IMR-90 (cell line): ENCODE results near the gene AKIRIN1. TPM values are rescaled to one million over a fixed set of nuclear protein-coding genes. Genes with fewer than 3 reads are reported as not detected.
A peak's percentile ranks its signal among the peaks of the same experiment; 100 is the strongest.

Experiments
- ATAC-seq: fragments of 200-7000 bp; cut with Tn5 transposase; 2 replicates; pipeline ENCODE4 v1.9.1; 2020; ENCODE audit warnings: low read depth, mild to moderate bottlenecking, moderate library complexity
- BruUV-seq: library from RNA; stranded (reverse); fragments of 400-500 nt; replicated peaks from 2 replicates; lab custom pipeline; 2021; lab: Mats Ljungman, UMichigan
- CTCF ChIA-PET: fragments of 300-600 bp; formaldehyde crosslinking; extraction: SDS; loops from one replicate; lab custom pipeline; 2021; ENCODE audit warnings: antibody characterized with exemption; lab: Yijun Ruan, JAX
- POLR2A ChIA-PET: fragments of 300-600 bp; sonication (Branson Sonifier 250); formaldehyde crosslinking; loops from one replicate; lab custom pipeline; 2022; ENCODE audit warnings: antibody characterized with exemption; ENCODE audit not compliant: unreplicated experiment; lab: Charles Lee
- DNase-seq: peaks from one replicate; pipeline ENCODE4 v3.0.0; 2013
- H2AFZ ChIP-seq: replicated peaks from 2 replicates; pipeline ENCODE3; 2013; ENCODE audit warnings: low read length, mild to moderate bottlenecking; ENCODE audit not compliant: poor library complexity
- H2AK5ac ChIP-seq: 2 replicates; pipeline ENCODE4 v1.6.1; 2013; ENCODE audit warnings: low read depth, low read length, inconsistent platforms
- H2AK9ac ChIP-seq: replicated peaks from 2 replicates; pipeline ENCODE3; 2013; ENCODE audit warnings: mild to moderate bottlenecking, low read depth, low read length, moderate library complexity; ENCODE audit not compliant: poor library complexity
- H2BK120ac ChIP-seq: 2 replicates; pipeline ENCODE4 v1.6.1; 2013; ENCODE audit warnings: low read depth, low read length, inconsistent platforms
- H2BK15ac ChIP-seq: 3 replicates; pipeline ENCODE4 v1.6.1; 2013; ENCODE audit warnings: low read depth, low read length, inconsistent platforms
- H2BK20ac ChIP-seq: 2 replicates; pipeline ENCODE4 v1.6.1; 2013; ENCODE audit warnings: low read depth, mild to moderate bottlenecking, inconsistent platforms, low read length, moderate library complexity
- H2BK5ac ChIP-seq: 2 replicates; pipeline ENCODE4 v1.6.1; 2013; ENCODE audit warnings: mild to moderate bottlenecking, low read depth, low read length, inconsistent platforms; ENCODE audit not compliant: poor library complexity, severe bottlenecking
- H3K14ac ChIP-seq: replicated peaks from 2 replicates; pipeline ENCODE4 v1.6.1; 2013; ENCODE audit warnings: low read depth, low read length, inconsistent platforms
- H3K18ac ChIP-seq: 2 replicates; pipeline ENCODE4 v1.6.1; 2013; ENCODE audit warnings: low read depth, low read length, control low read depth
- H3K23ac ChIP-seq: 2 replicates; pipeline ENCODE4 v1.6.1; 2013; ENCODE audit warnings: low read depth, low read length, inconsistent platforms
- H3K27ac ChIP-seq: 2 replicates; pipeline ENCODE4 v1.5.1; 2013; ENCODE audit warnings: mild to moderate bottlenecking, control low read depth, low read length; ENCODE audit not compliant: insufficient read depth
- H3K27me3 ChIP-seq: 2 replicates; pipeline ENCODE4 v1.6.1; 2013; ENCODE audit warnings: low read length; ENCODE audit not compliant: control insufficient read depth, insufficient read depth
- H3K36me3 ChIP-seq: 2 replicates; pipeline ENCODE4 v1.6.1; 2013; ENCODE audit warnings: low read length, mixed read lengths; ENCODE audit not compliant: control insufficient read depth, insufficient read depth
- H3K4ac ChIP-seq: 2 replicates; pipeline ENCODE4 v1.6.1; 2013; ENCODE audit warnings: low read depth, low read length, inconsistent platforms
- H3K4me1 ChIP-seq: 2 replicates; pipeline ENCODE4 v1.6.1; 2013; ENCODE audit warnings: low read length, mixed read lengths; ENCODE audit not compliant: control insufficient read depth, insufficient read depth
- H3K4me2 ChIP-seq: 2 replicates; pipeline ENCODE4 v1.6.1; 2013; ENCODE audit warnings: low read depth, mild to moderate bottlenecking, control low read depth, low read length, moderate library complexity
- H3K4me3 ChIP-seq: 2 replicates; pipeline ENCODE4 v1.5.1; 2013; ENCODE audit warnings: low read depth, mild to moderate bottlenecking, control low read depth, low read length, moderate library complexity; ENCODE audit not compliant: insufficient read depth
- H3K56ac ChIP-seq: 2 replicates; pipeline ENCODE4 v1.6.1; 2013; ENCODE audit warnings: low read length, inconsistent platforms; ENCODE audit not compliant: insufficient read depth; ENCODE audit errors: extremely low read depth
- H3K79me1 ChIP-seq, 2 experiments: 2 replicates each; pipeline ENCODE4 v1.6.1; 2013; ENCODE audit warnings: low read length in 2 of 2, inconsistent platforms in 1 of 2, low read depth in 1 of 2
- H3K9ac ChIP-seq: 2 replicates; pipeline ENCODE4 v1.6.1; 2013; ENCODE audit warnings: low read depth, low read length, control low read depth
- H3K9me1 ChIP-seq: 2 replicates; pipeline ENCODE4 v1.6.1; 2013; ENCODE audit warnings: low read length, inconsistent platforms; ENCODE audit not compliant: insufficient read depth
- H3K9me3 ChIP-seq: 2 replicates; pipeline ENCODE4 v1.6.1; 2013; ENCODE audit warnings: low read length; ENCODE audit not compliant: control insufficient read depth, insufficient read depth
- H4K20me1 ChIP-seq: 2 replicates; pipeline ENCODE4 v1.6.1; 2013; ENCODE audit warnings: low read length, inconsistent platforms; ENCODE audit not compliant: insufficient read depth
- H4K5ac ChIP-seq: 2 replicates; pipeline ENCODE4 v1.6.1; 2013; ENCODE audit warnings: mild to moderate bottlenecking, low read depth, low read length, control low read depth
- H4K8ac ChIP-seq, 2 experiments: 2 replicates each; pipeline ENCODE4 v1.6.1; 2013; ENCODE audit warnings: low read depth in 2 of 2, low read length in 2 of 2, control low read depth in 1 of 2, inconsistent platforms in 1 of 2
- H4K91ac ChIP-seq: 2 replicates; pipeline ENCODE4 v1.6.1; 2013; ENCODE audit warnings: low read depth, low read length, inconsistent platforms; ENCODE audit not compliant: insufficient read depth
- CEBPB ChIP-seq: IDR thresholded peaks from 2 replicates; pipeline ENCODE4 v1.6.1; 2012; ENCODE audit warnings: low read depth, low read length, improper control_type of control experiment
- MAFK ChIP-seq: IDR thresholded peaks from 2 replicates; pipeline ENCODE4 v1.6.1; 2012; ENCODE audit warnings: low read depth, low read length, improper control_type of control experiment
- RAD21 ChIP-seq: IDR thresholded peaks from 2 replicates; pipeline ENCODE4 v1.6.1; 2012; ENCODE audit warnings: low read length, improper control_type of control experiment
- WGBS, 2 experiments: methylation state at CpG; one replicate each; pipeline versions ENCODE4 v1.1.5 to v1.1.7; 2013; ENCODE audit warnings: missing lambda C conversion rate in 2 of 2; ENCODE audit not compliant: insufficient read length in 1 of 2; ENCODE audit errors: extremely low coverage in 2 of 2; 5-methylcytosine and 5-hydroxymethylcytosine counted together
- dilution Hi-C: fragments of 300-500 bp; cut with HindIII; formaldehyde crosslinking; loops from one replicate; pipeline ENCODE4 v1.14.3; 2018; ENCODE audit warnings: low sequenced_read_pairs; ENCODE audit not compliant: unreplicated experiment
- in situ Hi-C: fragments of 300-500 bp; cut with MboI; formaldehyde crosslinking; loops from 3 replicates; pipeline ENCODE4 v1.14.3; 2019; ENCODE audit warnings: low sequenced_read_pairs, inconsistent platforms, mixed read lengths
- intact Hi-C: fragments of 100-400 bp; cut with micrococcal nuclease; formaldehyde crosslinking; loops from 2 replicates; pipeline ENCODE4 v1.10.0; 2022
- polyA plus RNA-seq, 3 experiments: library from polyadenylated mRNA; depleted of rRNA; stranded (reverse); fragments of >200 nt; gene quantifications; 2 replicates each; pipeline ENCODE4 v1.2.3, GENCODE V29; 2012; ENCODE audit warnings: low replicate concordance in 1 of 3
- total RNA-seq: library from RNA; depleted of rRNA; stranded (reverse); fragments of >200 nt; gene quantifications from 2 replicates; pipeline ENCODE4 v1.2.3, GENCODE V29; 2012
- TF ChIP-seq, protein P1 (sequence below): fragments of 150-350 bp; IDR thresholded peaks from 2 replicates; pipeline ENCODE4 v1.6.1; 2016; ENCODE audit warnings: low read depth, mild to moderate bottlenecking, low read length, moderate library complexity, borderline replicate concordance

AKIRIN1 gene
- total and polyA plus RNA-seq, 2 of the 4 experiments (the other 2 are of a cell fraction) = 42.5 to 44.2 TPM

DNA sequence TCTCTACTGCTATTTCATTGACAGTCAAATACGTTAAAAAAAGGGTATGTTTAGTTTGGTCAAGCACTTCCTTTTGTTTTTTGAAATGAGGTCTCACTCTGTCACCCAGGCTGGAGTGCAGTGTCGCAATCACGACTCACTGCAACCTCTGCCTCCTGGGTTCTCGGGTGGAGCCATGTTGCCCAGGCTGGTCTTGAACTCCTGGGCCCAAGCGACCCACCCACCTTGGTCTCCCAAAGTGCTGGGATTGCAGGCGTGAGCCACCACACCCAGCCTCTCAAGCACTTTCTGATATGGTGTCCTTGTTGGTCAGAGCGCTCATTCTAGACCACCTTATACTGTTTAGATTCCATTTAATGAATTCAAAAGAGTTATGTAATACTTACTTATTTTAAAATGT is 28.5 kb upstream of the AKIRIN1 start:
- H3K27ac ChIP-seq = no peak overlapping the region
- H2BK5ac ChIP-seq = peak overlapping the region; percentile 69
- H3K79me1 ChIP-seq = no peaks in the 10 kb centered on the region
- H3K9me1 ChIP-seq = 0 out of 2 replicates have a peak, but pooled peaks cover 3% of the 10 kb centered on the region
- 0 out of 2 replicates have a peak overlapping the region, but pooled peaks have one; percentile 52 for H3K14ac ChIP-seq
- TF ChIP-seq, protein P1, sequence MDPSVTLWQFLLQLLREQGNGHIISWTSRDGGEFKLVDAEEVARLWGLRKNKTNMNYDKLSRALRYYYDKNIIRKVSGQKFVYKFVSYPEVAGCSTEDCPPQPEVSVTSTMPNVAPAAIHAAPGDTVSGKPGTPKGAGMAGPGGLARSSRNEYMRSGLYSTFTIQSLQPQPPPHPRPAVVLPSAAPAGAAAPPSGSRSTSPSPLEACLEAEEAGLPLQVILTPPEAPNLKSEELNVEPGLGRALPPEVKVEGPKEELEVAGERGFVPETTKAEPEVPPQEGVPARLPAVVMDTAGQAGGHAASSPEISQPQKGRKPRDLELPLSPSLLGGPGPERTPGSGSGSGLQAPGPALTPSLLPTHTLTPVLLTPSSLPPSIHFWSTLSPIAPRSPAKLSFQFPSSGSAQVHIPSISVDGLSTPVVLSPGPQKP = no peak
- no peak for TF ChIP-seq MAFK
- TF ChIP-seq CEBPB = peak; percentile 95
- TF ChIP-seq RAD21 = no peak
- no peak overlapping the region for H3K56ac ChIP-seq
- no peak overlapping the region for H4K8ac ChIP-seq
- H3K4me1 ChIP-seq = peaks cover 5% of the 10 kb centered on the region
- H4K5ac ChIP-seq = no peak overlapping the region
- H3K36me3 ChIP-seq = no peaks in the 10 kb centered on the region
- no peak overlapping the region for H2AK9ac ChIP-seq
- DNase-seq = peak; percentile 28
- H3K27me3 ChIP-seq = no peaks in the 10 kb centered on the region
- H3K4me2 ChIP-seq = peak overlapping the region; percentile 12; the same call in 1 of the 2 replicates
- H3K9me3 ChIP-seq = no peaks in the 10 kb centered on the region
- H4K91ac ChIP-seq = no peak overlapping the region
- CTCF ChIA-PET = no interaction called here
- 0 out of 2 replicates have a peak overlapping the region, but pooled peaks have one; percentile 37 for H2BK120ac ChIP-seq
- in situ Hi-C loops (no loop called here), dilution Hi-C loops (no loop called here), intact Hi-C loops (no loop called here)
- POLR2A ChIA-PET = no interaction called here
- no peak overlapping the region for H3K9ac ChIP-seq
- H4K20me1 ChIP-seq = no peaks in the 10 kb centered on the region
- no peak overlapping the region for H2BK20ac ChIP-seq
- BruUV-seq = no TSS peak
- peak; percentile 22; the same call in 1 of the 2 replicates for ATAC-seq
- H2AK5ac ChIP-seq = no peak overlapping the region
- H2AFZ ChIP-seq = no peak overlapping the region
- H3K4ac ChIP-seq = 0 out of 2 replicates have a peak overlapping the region, but pooled peaks have one; percentile 36
- no peak overlapping the region for H3K4me3 ChIP-seq
- no peak overlapping the region for H2BK15ac ChIP-seq
- no CpG with 5 or more reads among the region's 7 CpGs for WGBS, 2 experiments
- H3K18ac ChIP-seq = no peak overlapping the region
- H3K23ac ChIP-seq = no peak overlapping the region
